H1 (cell line): ENCODE data around the gene CHRNA3. TPM values are rescaled to one million over a fixed set of nuclear protein-coding genes. Genes with fewer than 3 reads are reported as not detected.

Experiments
- MAX ChIP-seq: IDR thresholded peaks from 2 replicates; pipeline ENCODE4 v1.6.1; 2012; ENCODE audit warnings: inconsistent platforms
- RXRA ChIP-seq: IDR thresholded peaks from 2 replicates; pipeline ENCODE4 v1.6.1; 2011; ENCODE audit warnings: low read depth, mild to moderate bottlenecking, low read length, moderate library complexity; ENCODE audit not compliant: insufficient read depth
- polyA plus RNA-seq, 7 experiments: library from polyadenylated mRNA; depleted of rRNA in 3 of 7; stranded (reverse) in 5 of 7; unstranded in 2 of 7; fragments of >200 nt in 5 of 7; fragments of 200-250 nt in 2 of 7; gene quantifications; 1 replicate in 5 of 7; 2 replicates in 1 of 7; 4 replicates in 1 of 7; pipeline versions ENCODE4 v1.2.1 to v1.2.3, GENCODE V29; 2011 to 2013; ENCODE audit warnings: missing spikeins in 2 of 7, mixed read lengths in 2 of 7
- total RNA-seq: library from RNA; stranded (reverse); fragmentation: NEBNext Ultra II Directional; extraction: Animal tissue kit (Norgen Biotek cat#: 25700); gene quantifications from 2 replicates; pipeline ENCODE4 v1.2.1, GENCODE V29; 2021

Gene CHRNA3
- total and polyA plus RNA-seq, 2 of the 8 experiments (the other 6 are each of a cell fraction or from before 2014, with no cell fraction given) = 2.1 to 4.7 TPM

- TF ChIP-seq RXRA = no peak
- TF ChIP-seq MAX = no peak
These were observed 5.7 kb upstream of the CHRNA3 start (continued) for GRCh38 chr15:78626381-78626995.
